HG02973 (cell line): Measurements from ENCODE around the gene G0S2.

ENCODE experiments used
- ATAC-seq: cut with Tn5 transposase; IDR thresholded peaks from one replicate; pipeline ENCODE4 v1.9.1; 2021; ENCODE audit warnings: moderate library complexity; ENCODE audit not compliant: unreplicated experiment

Gene G0S2

GRCh38 chr1:209648346-209648745, 26.9 kb upstream of the G0S2 start:
- ATAC-seq: no peak

- ATAC-seq: no peak
Observed at GRCh38 chr1:209648931-209649776, 26.1 kb upstream of the G0S2 start.

GRCh38 chr1:209650454-209650853, 24.8 kb upstream of the G0S2 start:
- ATAC-seq: no peak

- ATAC-seq: no peak
Observed at GRCh38 chr1:209651138-209651587, 24.0 kb upstream of the G0S2 start.

- no peak for ATAC-seq
Observed at GRCh38 chr1:209652121-209652735, 23.0 kb upstream of the G0S2 start, which contains the start of gene LAMB3. Gene LAMB3, minus strand, starts transcription at chr1:209652425. Its CDS starts 1,481 bp downstream, at chr1:209650944.

GRCh38 chr1:209652873-209653401, 22.3 kb upstream of the G0S2 start:
- ATAC-seq: no peak

- no peak for ATAC-seq
Observed at GRCh38 chr1:209653915-209654351, 21.3 kb upstream of the G0S2 start.

- no peak for ATAC-seq
Observed at GRCh38 chr1:209655411-209656231, 19.6 kb upstream of the G0S2 start.

- ATAC-seq: peak; percentile 74
Observed at GRCh38 chr1:209657140-209657879, 17.9 kb upstream of the G0S2 start.

GRCh38 chr1:209657918-209658317, 17.3 kb upstream of the G0S2 start:
- ATAC-seq: no peak

GRCh38 chr1:209659909-209660308, 15.3 kb upstream of the G0S2 start:
- ATAC-seq: peak; percentile 75

GRCh38 chr1:209661071-209661470, 14.1 kb upstream of the G0S2 start:
- ATAC-seq: no peak

GRCh38 chr1:209662879-209663327, 12.3 kb upstream of the G0S2 start:
- ATAC-seq: no peak

GRCh38 chr1:209667103-209667502, 8.1 kb upstream of the G0S2 start:
- ATAC-seq: no peak

- ATAC-seq: no peak
Observed at GRCh38 chr1:209667708-209668107, 7.5 kb upstream of the G0S2 start.

GRCh38 chr1:209670441-209671082, 4.7 kb upstream of the G0S2 start:
- ATAC-seq: no peak

- peak; percentile 91 for ATAC-seq
Observed at GRCh38 chr1:209672705-209673630, 2.2 kb upstream of the G0S2 start.

- no peak for ATAC-seq
Observed at GRCh38 chr1:209673631-209674417, 1.4 kb upstream of the G0S2 start.
